ENCODE measurements around the gene CCN5. TPM values are rescaled to one million over a fixed set of nuclear protein-coding genes. Genes with fewer than 3 reads are reported as not detected.

The CCN5 gene
- total RNA-seq, 3 donors from 2014 or later: 16.1 to 1,283 (median 39.0) TPM

DNA sequence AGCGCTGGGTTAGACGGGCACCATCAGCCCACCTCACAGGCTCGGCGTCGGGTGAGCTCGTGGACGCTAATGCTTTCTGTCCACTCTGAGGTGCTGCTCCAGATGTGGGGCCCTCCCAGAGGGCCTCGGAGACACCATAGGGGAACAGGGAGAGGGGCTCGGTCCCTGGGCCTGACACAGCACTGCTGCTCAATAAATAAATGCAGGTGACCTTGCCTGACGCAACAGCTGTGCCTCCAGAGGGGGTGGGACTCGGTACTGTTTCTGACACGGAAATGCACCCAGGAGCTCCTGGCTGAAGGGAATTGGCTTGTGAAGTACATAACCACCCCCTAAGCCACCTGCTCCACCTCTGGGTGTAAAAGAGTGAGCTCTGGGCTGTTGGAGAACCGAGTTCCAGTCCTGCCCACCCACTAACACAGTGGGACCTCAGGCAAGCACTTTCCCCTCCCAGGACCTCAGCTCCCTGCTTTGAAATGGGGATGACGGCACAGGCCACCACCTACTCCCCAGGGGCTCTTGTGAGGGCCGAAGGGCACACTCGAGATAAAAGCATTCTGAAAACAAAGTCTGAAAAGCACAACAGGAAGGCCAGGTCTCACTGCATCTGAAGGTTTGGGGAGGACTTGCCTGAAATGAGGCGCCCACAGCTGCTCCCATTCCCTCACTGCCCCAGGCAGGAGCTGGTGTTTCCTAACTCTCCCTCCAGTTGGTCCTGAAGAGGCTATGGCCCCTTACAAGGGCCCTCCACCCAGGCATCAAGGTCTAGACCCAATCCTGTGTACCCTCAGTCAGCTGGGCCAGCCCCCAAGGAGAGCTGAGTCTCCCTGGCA is 37.1 kb downstream of the CCN5 start:
- Histone ChIP-seq H3K4me3 (no peak overlapping the region), H3K27ac (no peak overlapping the region), H3K27me3 (peaks cover 0 to 13% of the 10 kb centered on the region in 2 donors), H3K9me3 (no peaks in the 10 kb centered on the region), H3K36me3 (no peaks in the 10 kb centered on the region), H3K4me1 (no peaks in the 10 kb centered on the region)
- no peak for DNase-seq (ENCODE audit: low spot score in 2 of 2)
- intact Hi-C loops (cut with DNase I; ENCODE audit: low total_unique reads): loop anchor here (5.0 kb wide), 1 partner anchor 115 kb away; no protein-coding TSS in a partner anchor
- TF ChIP-seq POLR2A (IDR thresholded peaks at IDR 0.05) (no peak), POLR2AphosphoS5 (IDR thresholded peaks at IDR 0.05) (no peak)
- TF ChIP-seq, protein P1, sequence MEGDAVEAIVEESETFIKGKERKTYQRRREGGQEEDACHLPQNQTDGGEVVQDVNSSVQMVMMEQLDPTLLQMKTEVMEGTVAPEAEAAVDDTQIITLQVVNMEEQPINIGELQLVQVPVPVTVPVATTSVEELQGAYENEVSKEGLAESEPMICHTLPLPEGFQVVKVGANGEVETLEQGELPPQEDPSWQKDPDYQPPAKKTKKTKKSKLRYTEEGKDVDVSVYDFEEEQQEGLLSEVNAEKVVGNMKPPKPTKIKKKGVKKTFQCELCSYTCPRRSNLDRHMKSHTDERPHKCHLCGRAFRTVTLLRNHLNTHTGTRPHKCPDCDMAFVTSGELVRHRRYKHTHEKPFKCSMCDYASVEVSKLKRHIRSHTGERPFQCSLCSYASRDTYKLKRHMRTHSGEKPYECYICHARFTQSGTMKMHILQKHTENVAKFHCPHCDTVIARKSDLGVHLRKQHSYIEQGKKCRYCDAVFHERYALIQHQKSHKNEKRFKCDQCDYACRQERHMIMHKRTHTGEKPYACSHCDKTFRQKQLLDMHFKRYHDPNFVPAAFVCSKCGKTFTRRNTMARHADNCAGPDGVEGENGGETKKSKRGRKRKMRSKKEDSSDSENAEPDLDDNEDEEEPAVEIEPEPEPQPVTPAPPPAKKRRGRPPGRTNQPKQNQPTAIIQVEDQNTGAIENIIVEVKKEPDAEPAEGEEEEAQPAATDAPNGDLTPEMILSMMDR (IDR thresholded peaks at IDR 0.05): no peak

DNA sequence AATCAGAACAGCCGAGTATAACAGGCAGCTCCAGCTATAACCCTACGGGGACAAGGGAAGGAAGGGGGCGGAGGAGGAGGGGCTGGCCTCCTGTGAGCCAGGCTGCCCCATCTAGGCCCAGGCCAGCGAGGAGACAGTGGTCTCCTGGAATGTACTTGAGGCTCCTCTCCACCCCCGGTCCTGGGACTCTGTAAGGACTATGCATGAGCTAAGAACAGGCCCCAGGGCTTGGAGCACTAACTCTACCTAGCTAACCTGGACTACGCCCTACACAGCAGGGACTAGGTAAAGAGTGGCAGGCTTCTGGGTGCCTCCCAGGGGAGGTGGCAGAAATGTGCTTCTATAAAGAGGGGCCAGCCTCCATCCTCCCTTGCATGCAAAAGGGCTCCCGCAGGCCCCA is 39.4 kb downstream of the CCN5 start:
- Histone ChIP-seq H3K4me3 (no peak overlapping the region), H3K27ac (no peak overlapping the region), H3K27me3 (peaks cover 0 to 13% of the 10 kb centered on the region in 2 donors), H3K36me3 (no peaks in the 10 kb centered on the region), H3K9me3 (no peaks in the 10 kb centered on the region), H3K4me1 (no peaks in the 10 kb centered on the region)
- DNase-seq (ENCODE audit: low spot score in 2 of 2): no peak
- intact Hi-C loops (cut with DNase I; ENCODE audit: low total_unique reads): loop anchor here (5.0 kb wide), 1 partner anchor 113 kb away; no protein-coding TSS in a partner anchor
- TF ChIP-seq POLR2AphosphoS5 (IDR thresholded peaks at IDR 0.05) (no peak), POLR2A (IDR thresholded peaks at IDR 0.05) (no peak)
- TF ChIP-seq, protein P1 (IDR thresholded peaks at IDR 0.05): no peak

DNA sequence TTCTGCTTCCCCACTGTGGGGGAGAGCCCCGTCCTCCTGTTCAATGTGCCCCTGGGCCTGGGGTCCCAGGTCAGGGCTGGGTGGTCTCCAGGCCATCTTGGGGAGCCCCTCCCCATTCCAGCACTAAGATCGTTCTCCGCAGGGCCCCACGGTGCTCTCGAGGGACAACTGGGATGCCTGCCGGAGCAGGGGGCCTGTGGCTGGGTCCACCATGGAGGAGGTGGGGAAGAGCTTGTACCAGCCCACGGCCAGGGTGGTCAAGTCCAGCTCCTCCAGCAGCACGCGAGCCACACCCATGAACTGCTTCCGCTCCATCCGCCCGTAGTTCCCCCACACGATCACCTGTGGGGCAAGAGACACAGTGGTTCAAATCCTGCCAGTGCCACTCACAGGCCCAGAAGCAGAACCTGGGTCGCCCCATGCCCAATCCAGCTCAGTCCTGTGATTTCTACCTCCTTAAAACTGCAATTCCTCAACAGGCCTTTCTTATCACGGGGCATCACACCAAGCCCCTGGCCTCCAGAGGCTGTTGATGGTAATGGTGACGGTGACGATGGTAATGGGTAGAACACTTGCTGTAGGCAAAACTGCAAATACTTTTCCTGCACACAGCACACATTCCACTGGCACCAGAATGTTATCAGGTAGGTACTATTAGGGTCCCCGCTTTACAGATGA is 41.0 kb downstream of the CCN5 start:
- no peak for DNase-seq (ENCODE audit: low spot score in 2 of 2)
- Histone ChIP-seq H3K9me3 (no peaks in the 10 kb centered on the region), H3K4me3 (no peak overlapping the region), H3K27me3 (peaks cover 0 to 13% of the 10 kb centered on the region in 2 donors), H3K36me3 (no peaks in the 10 kb centered on the region), H3K4me1 (no peaks in the 10 kb centered on the region), H3K27ac (no peak overlapping the region)
- intact Hi-C loops (cut with DNase I; ENCODE audit: low total_unique reads): no loop called here
- TF ChIP-seq POLR2A (IDR thresholded peaks at IDR 0.05): no peak

DNA sequence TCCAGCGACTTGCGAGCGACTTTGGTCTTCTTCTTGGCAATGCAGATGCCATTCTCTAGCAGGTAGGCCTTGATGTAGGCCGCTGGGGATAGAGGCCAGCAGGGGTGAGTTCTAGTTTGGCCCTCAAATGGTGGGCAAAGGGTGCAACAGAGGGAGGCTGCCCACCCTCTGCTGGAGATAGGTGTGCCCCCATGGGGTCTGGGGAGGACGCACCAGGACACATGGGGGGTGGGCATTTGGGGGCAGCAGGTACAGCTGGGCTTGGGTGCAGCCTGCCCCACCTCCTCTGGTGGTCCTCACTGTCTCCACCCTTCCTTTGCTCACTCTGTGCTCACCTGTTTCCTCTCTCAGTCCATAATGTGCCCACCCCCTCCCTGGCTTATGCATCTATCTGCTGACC is 41.8 kb downstream of the CCN5 start:
- Histone ChIP-seq H3K9me3 (no peaks in the 10 kb centered on the region), H3K36me3 (no peaks in the 10 kb centered on the region), H3K4me1 (no peaks in the 10 kb centered on the region), H3K27ac (no peak overlapping the region), H3K4me3 (no peak overlapping the region), H3K27me3 (peaks cover 0 to 13% of the 10 kb centered on the region in 2 donors)
- DNase-seq (ENCODE audit: low spot score in 2 of 2): no peak
- TF ChIP-seq, protein P1 (IDR thresholded peaks at IDR 0.05): no peak
- TF ChIP-seq POLR2A (IDR thresholded peaks at IDR 0.05): no peak
- no peak for TF ChIP-seq POLR2AphosphoS5 (IDR thresholded peaks at IDR 0.05)
- intact Hi-C loops (cut with DNase I; ENCODE audit: low total_unique reads): no loop called here

DNA sequence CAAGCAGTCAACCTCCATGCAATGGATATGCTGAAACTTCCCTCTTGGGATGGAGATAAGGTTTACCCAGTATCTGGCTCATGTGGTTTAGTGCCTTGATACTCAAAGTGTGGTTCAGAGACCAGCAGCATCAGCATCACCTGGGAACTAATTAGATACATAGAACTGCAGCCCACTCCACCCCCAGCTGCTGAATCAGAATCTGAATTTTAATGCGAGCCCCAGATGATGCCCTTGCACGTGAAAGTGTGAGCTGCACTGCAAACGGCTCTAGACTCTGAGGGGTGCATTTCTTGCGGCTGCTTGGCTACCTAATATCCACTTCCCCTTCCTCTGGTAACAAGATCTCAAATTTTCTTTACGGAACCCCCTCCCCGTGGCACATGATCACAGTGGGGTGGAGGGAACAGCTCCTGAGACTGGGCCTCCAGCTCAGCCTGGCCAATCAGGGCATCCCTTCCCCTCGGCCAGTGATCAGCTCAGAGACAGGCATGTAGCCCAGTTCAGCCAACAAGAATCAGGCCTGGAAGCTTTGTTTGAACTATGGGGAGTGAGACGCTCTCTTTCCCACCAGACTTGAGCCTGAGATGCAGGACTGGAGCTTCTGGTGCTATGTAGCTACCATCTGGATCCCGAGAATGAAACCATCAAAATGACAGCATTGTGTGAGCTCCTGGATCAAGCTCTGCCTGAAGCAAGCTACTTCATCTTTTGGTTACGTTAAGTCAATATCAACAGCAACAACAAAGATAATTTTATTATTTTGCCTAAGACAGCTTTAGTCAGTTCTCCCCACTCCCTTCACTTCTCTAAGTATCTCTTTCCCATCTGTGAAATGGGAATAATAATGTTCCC is 43.3 kb downstream of the CCN5 start:
- no peaks in the 10 kb centered on the region for H3K36me3 ChIP-seq
- H3K27ac ChIP-seq: no peak overlapping the region
- peaks cover 0 to 2% of the 10 kb centered on the region in 2 donors for H3K27me3 ChIP-seq
- no peak for TF ChIP-seq POLR2A (IDR thresholded peaks at IDR 0.05)
- TF ChIP-seq, protein P1 (IDR thresholded peaks at IDR 0.05): no peak
- no peak for TF ChIP-seq POLR2AphosphoS5 (IDR thresholded peaks at IDR 0.05)
- H3K4me3 ChIP-seq: no peak overlapping the region
- no peaks in the 10 kb centered on the region for H3K9me3 ChIP-seq
- intact Hi-C loops (cut with DNase I; ENCODE audit: low total_unique reads): no loop called here
- no peak for DNase-seq (ENCODE audit: low spot score in 2 of 2)
- no peaks in the 10 kb centered on the region for H3K4me1 ChIP-seq

Measured in breast epithelium (tissue), 4 donors.